Ishikawa (cell line): Measurements from ENCODE around the gene RAP2B.

ENCODE experiments used
- CEBPB ChIP-seq: IDR thresholded peaks from 2 replicates; pipeline ENCODE4 v1.6.1; 2012
- CREB1 ChIP-seq: IDR thresholded peaks from 2 replicates; pipeline ENCODE4 v1.6.1; 2012; ENCODE audit warnings: low read depth
- EP300 ChIP-seq: IDR thresholded peaks from 2 replicates; pipeline ENCODE4 v1.6.1; 2012; ENCODE audit warnings: borderline replicate concordance
- FOXM1 ChIP-seq: IDR thresholded peaks from 2 replicates; pipeline ENCODE4 v1.6.1; 2012; ENCODE audit warnings: low read depth, borderline replicate concordance
- RAD21 ChIP-seq: IDR thresholded peaks from 2 replicates; pipeline ENCODE4 v1.6.1; 2012; ENCODE audit warnings: low read depth
- TAF1 ChIP-seq: IDR thresholded peaks from 2 replicates; pipeline ENCODE4 v1.6.1; 2012; ENCODE audit warnings: low read depth, mild to moderate bottlenecking
- TCF12 ChIP-seq: IDR thresholded peaks from 2 replicates; pipeline ENCODE4 v1.6.1; 2012; ENCODE audit warnings: low read depth
- TEAD4 ChIP-seq: IDR thresholded peaks from 2 replicates; pipeline ENCODE4 v1.6.1; 2012
- YY1 ChIP-seq: IDR thresholded peaks from 2 replicates; pipeline ENCODE4 v1.6.1; 2012; ENCODE audit warnings: low read depth
- TF ChIP-seq, protein P1 (sequence below): IDR thresholded peaks from 2 replicates; pipeline ENCODE4 v1.6.1; 2012; ENCODE audit warnings: low read depth, mild to moderate bottlenecking
- TF ChIP-seq, protein P2 (sequence below): IDR thresholded peaks from 2 replicates; pipeline ENCODE4 v1.6.1; 2012
- TF ChIP-seq, protein P3 (sequence below): IDR thresholded peaks from 2 replicates; pipeline ENCODE4 v1.6.1; 2012

DNA sequence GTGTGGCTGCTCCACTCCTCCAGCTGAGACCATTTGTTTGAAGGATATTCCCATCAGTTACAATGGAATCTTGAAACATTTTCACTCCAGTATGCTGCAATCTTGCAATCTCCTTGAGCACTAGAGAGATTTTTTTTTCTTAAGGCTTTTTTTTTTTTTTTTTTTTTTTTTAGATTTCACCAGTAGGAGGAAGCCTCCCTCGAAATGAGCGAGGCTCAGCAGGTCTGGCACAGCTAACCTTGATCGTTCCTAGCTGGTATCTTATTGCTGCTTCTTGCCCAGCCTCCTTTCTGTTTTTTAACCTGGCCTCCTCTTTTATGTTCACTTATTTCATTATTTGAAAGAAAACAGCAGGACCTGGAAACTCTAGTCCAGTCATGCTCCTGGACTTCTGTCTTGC, 48.1 kb downstream of the RAP2B start:
- TF ChIP-seq TCF12, result no peak
- TF ChIP-seq, protein P1, sequence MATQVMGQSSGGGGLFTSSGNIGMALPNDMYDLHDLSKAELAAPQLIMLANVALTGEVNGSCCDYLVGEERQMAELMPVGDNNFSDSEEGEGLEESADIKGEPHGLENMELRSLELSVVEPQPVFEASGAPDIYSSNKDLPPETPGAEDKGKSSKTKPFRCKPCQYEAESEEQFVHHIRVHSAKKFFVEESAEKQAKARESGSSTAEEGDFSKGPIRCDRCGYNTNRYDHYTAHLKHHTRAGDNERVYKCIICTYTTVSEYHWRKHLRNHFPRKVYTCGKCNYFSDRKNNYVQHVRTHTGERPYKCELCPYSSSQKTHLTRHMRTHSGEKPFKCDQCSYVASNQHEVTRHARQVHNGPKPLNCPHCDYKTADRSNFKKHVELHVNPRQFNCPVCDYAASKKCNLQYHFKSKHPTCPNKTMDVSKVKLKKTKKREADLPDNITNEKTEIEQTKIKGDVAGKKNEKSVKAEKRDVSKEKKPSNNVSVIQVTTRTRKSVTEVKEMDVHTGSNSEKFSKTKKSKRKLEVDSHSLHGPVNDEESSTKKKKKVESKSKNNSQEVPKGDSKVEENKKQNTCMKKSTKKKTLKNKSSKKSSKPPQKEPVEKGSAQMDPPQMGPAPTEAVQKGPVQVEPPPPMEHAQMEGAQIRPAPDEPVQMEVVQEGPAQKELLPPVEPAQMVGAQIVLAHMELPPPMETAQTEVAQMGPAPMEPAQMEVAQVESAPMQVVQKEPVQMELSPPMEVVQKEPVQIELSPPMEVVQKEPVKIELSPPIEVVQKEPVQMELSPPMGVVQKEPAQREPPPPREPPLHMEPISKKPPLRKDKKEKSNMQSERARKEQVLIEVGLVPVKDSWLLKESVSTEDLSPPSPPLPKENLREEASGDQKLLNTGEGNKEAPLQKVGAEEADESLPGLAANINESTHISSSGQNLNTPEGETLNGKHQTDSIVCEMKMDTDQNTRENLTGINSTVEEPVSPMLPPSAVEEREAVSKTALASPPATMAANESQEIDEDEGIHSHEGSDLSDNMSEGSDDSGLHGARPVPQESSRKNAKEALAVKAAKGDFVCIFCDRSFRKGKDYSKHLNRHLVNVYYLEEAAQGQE, result no peak
- no peak for TF ChIP-seq YY1
- no peak for TF ChIP-seq TAF1
- no peak for TF ChIP-seq CEBPB
- TF ChIP-seq EP300, result no peak
- TF ChIP-seq, protein P2, sequence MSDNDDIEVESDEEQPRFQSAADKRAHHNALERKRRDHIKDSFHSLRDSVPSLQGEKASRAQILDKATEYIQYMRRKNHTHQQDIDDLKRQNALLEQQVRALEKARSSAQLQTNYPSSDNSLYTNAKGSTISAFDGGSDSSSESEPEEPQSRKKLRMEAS, result no peak
- no peak for TF ChIP-seq RAD21
- TF ChIP-seq, protein P3, sequence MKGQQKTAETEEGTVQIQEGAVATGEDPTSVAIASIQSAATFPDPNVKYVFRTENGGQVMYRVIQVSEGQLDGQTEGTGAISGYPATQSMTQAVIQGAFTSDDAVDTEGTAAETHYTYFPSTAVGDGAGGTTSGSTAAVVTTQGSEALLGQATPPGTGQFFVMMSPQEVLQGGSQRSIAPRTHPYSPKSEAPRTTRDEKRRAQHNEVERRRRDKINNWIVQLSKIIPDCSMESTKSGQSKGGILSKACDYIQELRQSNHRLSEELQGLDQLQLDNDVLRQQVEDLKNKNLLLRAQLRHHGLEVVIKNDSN, result no peak
- no peak for TF ChIP-seq CREB1
- no peak for TF ChIP-seq TEAD4
- no peak for TF ChIP-seq FOXM1
